IMR-90 (cell line): ENCODE measurements around the gene KDM4B. TPM values are rescaled to one million over a fixed set of nuclear protein-coding genes. Genes with fewer than 3 reads are reported as not detected.

Experiments
- ATAC-seq: fragments of 200-7000 bp; cut with Tn5 transposase; 2 replicates; pipeline ENCODE4 v1.9.1; 2020; ENCODE audit warnings: low read depth, mild to moderate bottlenecking, moderate library complexity
- BruUV-seq: library from RNA; stranded (reverse); fragments of 400-500 nt; replicated peaks from 2 replicates; lab custom pipeline; 2021; lab: Mats Ljungman, UMichigan
- CTCF ChIA-PET: fragments of 300-600 bp; formaldehyde crosslinking; extraction: SDS; loops from one replicate; lab custom pipeline; 2021; ENCODE audit warnings: antibody characterized with exemption; lab: Yijun Ruan, JAX
- POLR2A ChIA-PET: fragments of 300-600 bp; sonication (Branson Sonifier 250); formaldehyde crosslinking; loops from one replicate; lab custom pipeline; 2022; ENCODE audit warnings: antibody characterized with exemption; ENCODE audit not compliant: unreplicated experiment; lab: Charles Lee
- DNase-seq: peaks from one replicate; pipeline ENCODE4 v3.0.0; 2013
- H2AFZ ChIP-seq: replicated peaks from 2 replicates; pipeline ENCODE3; 2013; ENCODE audit warnings: low read length, mild to moderate bottlenecking; ENCODE audit not compliant: poor library complexity
- H2AK5ac ChIP-seq: 2 replicates; pipeline ENCODE4 v1.6.1; 2013; ENCODE audit warnings: low read depth, low read length, inconsistent platforms
- H2AK9ac ChIP-seq: replicated peaks from 2 replicates; pipeline ENCODE3; 2013; ENCODE audit warnings: mild to moderate bottlenecking, low read depth, low read length, moderate library complexity; ENCODE audit not compliant: poor library complexity
- H2BK120ac ChIP-seq: 2 replicates; pipeline ENCODE4 v1.6.1; 2013; ENCODE audit warnings: low read depth, low read length, inconsistent platforms
- H2BK15ac ChIP-seq: 3 replicates; pipeline ENCODE4 v1.6.1; 2013; ENCODE audit warnings: low read depth, low read length, inconsistent platforms
- H2BK20ac ChIP-seq: 2 replicates; pipeline ENCODE4 v1.6.1; 2013; ENCODE audit warnings: low read depth, mild to moderate bottlenecking, inconsistent platforms, low read length, moderate library complexity
- H2BK5ac ChIP-seq: 2 replicates; pipeline ENCODE4 v1.6.1; 2013; ENCODE audit warnings: mild to moderate bottlenecking, low read depth, low read length, inconsistent platforms; ENCODE audit not compliant: poor library complexity, severe bottlenecking
- H3K14ac ChIP-seq: replicated peaks from 2 replicates; pipeline ENCODE4 v1.6.1; 2013; ENCODE audit warnings: low read depth, low read length, inconsistent platforms
- H3K18ac ChIP-seq: 2 replicates; pipeline ENCODE4 v1.6.1; 2013; ENCODE audit warnings: low read depth, low read length, control low read depth
- H3K23ac ChIP-seq: 2 replicates; pipeline ENCODE4 v1.6.1; 2013; ENCODE audit warnings: low read depth, low read length, inconsistent platforms
- H3K27ac ChIP-seq: 2 replicates; pipeline ENCODE4 v1.5.1; 2013; ENCODE audit warnings: mild to moderate bottlenecking, control low read depth, low read length; ENCODE audit not compliant: insufficient read depth
- H3K27me3 ChIP-seq: 2 replicates; pipeline ENCODE4 v1.6.1; 2013; ENCODE audit warnings: low read length; ENCODE audit not compliant: control insufficient read depth, insufficient read depth
- H3K36me3 ChIP-seq: 2 replicates; pipeline ENCODE4 v1.6.1; 2013; ENCODE audit warnings: low read length, mixed read lengths; ENCODE audit not compliant: control insufficient read depth, insufficient read depth
- H3K4ac ChIP-seq: 2 replicates; pipeline ENCODE4 v1.6.1; 2013; ENCODE audit warnings: low read depth, low read length, inconsistent platforms
- H3K4me1 ChIP-seq: 2 replicates; pipeline ENCODE4 v1.6.1; 2013; ENCODE audit warnings: low read length, mixed read lengths; ENCODE audit not compliant: control insufficient read depth, insufficient read depth
- H3K4me2 ChIP-seq: 2 replicates; pipeline ENCODE4 v1.6.1; 2013; ENCODE audit warnings: low read depth, mild to moderate bottlenecking, control low read depth, low read length, moderate library complexity
- H3K4me3 ChIP-seq: 2 replicates; pipeline ENCODE4 v1.5.1; 2013; ENCODE audit warnings: low read depth, mild to moderate bottlenecking, control low read depth, low read length, moderate library complexity; ENCODE audit not compliant: insufficient read depth
- H3K56ac ChIP-seq: 2 replicates; pipeline ENCODE4 v1.6.1; 2013; ENCODE audit warnings: low read length, inconsistent platforms; ENCODE audit not compliant: insufficient read depth; ENCODE audit errors: extremely low read depth
- H3K79me1 ChIP-seq, 2 experiments: 2 replicates each; pipeline ENCODE4 v1.6.1; 2013; ENCODE audit warnings: low read length in 2 of 2, inconsistent platforms in 1 of 2, low read depth in 1 of 2
- H3K9ac ChIP-seq: 2 replicates; pipeline ENCODE4 v1.6.1; 2013; ENCODE audit warnings: low read depth, low read length, control low read depth
- H3K9me1 ChIP-seq: 2 replicates; pipeline ENCODE4 v1.6.1; 2013; ENCODE audit warnings: low read length, inconsistent platforms; ENCODE audit not compliant: insufficient read depth
- H3K9me3 ChIP-seq: 2 replicates; pipeline ENCODE4 v1.6.1; 2013; ENCODE audit warnings: low read length; ENCODE audit not compliant: control insufficient read depth, insufficient read depth
- H4K20me1 ChIP-seq: 2 replicates; pipeline ENCODE4 v1.6.1; 2013; ENCODE audit warnings: low read length, inconsistent platforms; ENCODE audit not compliant: insufficient read depth
- H4K5ac ChIP-seq: 2 replicates; pipeline ENCODE4 v1.6.1; 2013; ENCODE audit warnings: mild to moderate bottlenecking, low read depth, low read length, control low read depth
- H4K8ac ChIP-seq, 2 experiments: 2 replicates each; pipeline ENCODE4 v1.6.1; 2013; ENCODE audit warnings: low read depth in 2 of 2, low read length in 2 of 2, control low read depth in 1 of 2, inconsistent platforms in 1 of 2
- H4K91ac ChIP-seq: 2 replicates; pipeline ENCODE4 v1.6.1; 2013; ENCODE audit warnings: low read depth, low read length, inconsistent platforms; ENCODE audit not compliant: insufficient read depth
- BHLHE40 ChIP-seq: fragments of 150-350 bp; IDR thresholded peaks from 2 replicates; pipeline ENCODE4 v1.6.1; 2016; ENCODE audit warnings: mild to moderate bottlenecking, low read depth, low read length
- CEBPB ChIP-seq: IDR thresholded peaks from 2 replicates; pipeline ENCODE4 v1.6.1; 2012; ENCODE audit warnings: low read depth, low read length, improper control_type of control experiment
- CHD1 ChIP-seq: IDR thresholded peaks from 2 replicates; pipeline ENCODE4 v1.6.1; 2012; ENCODE audit warnings: low read depth, low read length, improper control_type of control experiment
- CTCF ChIP-seq: conservative IDR thresholded peaks from 2 replicates; pipeline ENCODE4 v1.5.1; 2012; ENCODE audit warnings: mild to moderate bottlenecking, low read depth, low read length, improper control_type of control experiment
- ELK1 ChIP-seq: fragments of 150-350 bp; IDR thresholded peaks from 2 replicates; pipeline ENCODE4 v1.6.1; 2016; ENCODE audit warnings: low read depth, mild to moderate bottlenecking, low read length, moderate library complexity, borderline replicate concordance
- FOS ChIP-seq: fragments of 150-350 bp; IDR thresholded peaks from 2 replicates; pipeline ENCODE4 v1.6.1; 2016; ENCODE audit warnings: low read depth, low read length
- MAFK ChIP-seq: IDR thresholded peaks from 2 replicates; pipeline ENCODE4 v1.6.1; 2012; ENCODE audit warnings: low read depth, low read length, improper control_type of control experiment
- MAZ ChIP-seq: IDR thresholded peaks from 2 replicates; pipeline ENCODE4 v1.6.1; 2012; ENCODE audit warnings: low read depth, mild to moderate bottlenecking, low read length, improper control_type of control experiment, moderate library complexity, borderline replicate concordance
- MXI1 ChIP-seq: IDR thresholded peaks from 2 replicates; pipeline ENCODE4 v1.6.1; 2012; ENCODE audit warnings: low read depth, mild to moderate bottlenecking, low read length, moderate library complexity, borderline replicate concordance
- NFE2L2 ChIP-seq: fragments of 150-350 bp; IDR thresholded peaks from 2 replicates; pipeline ENCODE4 v1.6.1; 2016; ENCODE audit warnings: low read depth, mild to moderate bottlenecking, low read length
- POLR2A ChIP-seq: IDR thresholded peaks from 2 replicates; pipeline ENCODE4 v1.6.1; 2012; ENCODE audit warnings: mild to moderate bottlenecking, low read depth, low read length
- RAD21 ChIP-seq: IDR thresholded peaks from 2 replicates; pipeline ENCODE4 v1.6.1; 2012; ENCODE audit warnings: low read length, improper control_type of control experiment
- RCOR1 ChIP-seq: IDR thresholded peaks from 2 replicates; pipeline ENCODE4 v1.6.1; 2012; ENCODE audit warnings: mild to moderate bottlenecking, low read length, improper control_type of control experiment; ENCODE audit not compliant: insufficient replicate concordance
- RFX5 ChIP-seq: IDR thresholded peaks from 2 replicates; pipeline ENCODE4 v1.8.0; 2012; ENCODE audit warnings: low read depth, mild to moderate bottlenecking, low read length, moderate library complexity
- SMC3 ChIP-seq: fragments of 150-350 bp; IDR thresholded peaks from 2 replicates; pipeline ENCODE4 v1.6.1; 2016; ENCODE audit warnings: low read depth, mild to moderate bottlenecking, antibody characterized with exemption, low read length, moderate library complexity
- USF2 ChIP-seq: fragments of 150-350 bp; IDR thresholded peaks from 2 replicates; pipeline ENCODE4 v1.6.1; 2017; ENCODE audit warnings: mild to moderate bottlenecking, antibody characterized with exemption, low read length, low read depth
- WGBS, 2 experiments: methylation state at CpG; one replicate each; pipeline versions ENCODE4 v1.1.5 to v1.1.7; 2013; ENCODE audit warnings: missing lambda C conversion rate in 2 of 2; ENCODE audit not compliant: insufficient read length in 1 of 2; ENCODE audit errors: extremely low coverage in 2 of 2; 5-methylcytosine and 5-hydroxymethylcytosine counted together
- dilution Hi-C: fragments of 300-500 bp; cut with HindIII; formaldehyde crosslinking; loops from one replicate; pipeline ENCODE4 v1.14.3; 2018; ENCODE audit warnings: low sequenced_read_pairs; ENCODE audit not compliant: unreplicated experiment
- in situ Hi-C: fragments of 300-500 bp; cut with MboI; formaldehyde crosslinking; loops from 3 replicates; pipeline ENCODE4 v1.14.3; 2019; ENCODE audit warnings: low sequenced_read_pairs, inconsistent platforms, mixed read lengths
- intact Hi-C: fragments of 100-400 bp; cut with micrococcal nuclease; formaldehyde crosslinking; loops from 2 replicates; pipeline ENCODE4 v1.10.0; 2022
- polyA plus RNA-seq, 3 experiments: library from polyadenylated mRNA; depleted of rRNA; stranded (reverse); fragments of >200 nt; gene quantifications; 2 replicates each; pipeline ENCODE4 v1.2.3, GENCODE V29; 2012; ENCODE audit warnings: low replicate concordance in 1 of 3
- total RNA-seq: library from RNA; depleted of rRNA; stranded (reverse); fragments of >200 nt; gene quantifications from 2 replicates; pipeline ENCODE4 v1.2.3, GENCODE V29; 2012

The KDM4B gene
- total and polyA plus RNA-seq, 2 of the 4 experiments (the other 2 are of a cell fraction), result 5.0 to 17.9 TPM

- no peak overlapping the region for H3K18ac ChIP-seq
- no peak overlapping the region for H3K27ac ChIP-seq
- ChIA-PET POLR2A (no interaction called here), CTCF (no interaction called here)
- H3K36me3 ChIP-seq, result peaks cover 36% of the 10 kb centered on the region
- no peak for ATAC-seq
- H2AFZ ChIP-seq, result no peak overlapping the region
- no peak overlapping the region for H2BK20ac ChIP-seq
- in situ Hi-C loops (no loop called here), dilution Hi-C loops (no loop called here), intact Hi-C loops (no loop called here)
- H3K9me3 ChIP-seq, result no peaks in the 10 kb centered on the region
- H3K23ac ChIP-seq, result no peak overlapping the region
- no peak overlapping the region for H3K14ac ChIP-seq
- H3K4ac ChIP-seq, result no peak overlapping the region
- no peak overlapping the region for H3K56ac ChIP-seq
- 66% methylated on average over 3 of the region's 18 CpGs; no CpG with 5 or more reads in 1 of the 2 experiments for WGBS, 2 experiments
- H3K79me1 ChIP-seq, result peaks cover 2 to 17% of the 10 kb centered on the region in 2 experiments; a peak in 1 of 4 replicates
- no peaks in the 10 kb centered on the region for H3K9me1 ChIP-seq
- no peaks in the 10 kb centered on the region for H3K27me3 ChIP-seq
- H2BK5ac ChIP-seq, result no peak overlapping the region
- no peak overlapping the region for H2AK5ac ChIP-seq
- no TSS peak for BruUV-seq
- H2BK15ac ChIP-seq, result no peak overlapping the region
- H3K4me3 ChIP-seq, result no peak overlapping the region
- no peak for DNase-seq
- peaks cover 32% of the 10 kb centered on the region for H4K20me1 ChIP-seq
- peak overlapping the region; percentile 31 for H2AK9ac ChIP-seq
- H3K4me1 ChIP-seq, result no peaks in the 10 kb centered on the region; the same call in 1 of the 2 replicates
- no peak overlapping the region for H3K4me2 ChIP-seq
- TF ChIP-seq ELK1 (no peak), RCOR1 (no peak), BHLHE40 (no peak), MXI1 (no peak), CTCF (no peak), CHD1 (no peak), POLR2A (no peak), RAD21 (no peak), NFE2L2 (no peak), MAFK (no peak), USF2 (no peak), CEBPB (no peak), FOS (no peak), RFX5 (no peak), SMC3 (no peak), MAZ (no peak)
- no peak overlapping the region for H4K91ac ChIP-seq
- no peak overlapping the region for H4K8ac ChIP-seq
- no peak overlapping the region for H2BK120ac ChIP-seq
- H3K9ac ChIP-seq, result no peak overlapping the region
- H4K5ac ChIP-seq, result no peak overlapping the region
Measured at GRCh38 chr19:5090465-5091017, 121.6 kb downstream of the KDM4B start.
